ENCODE data around the gene OR51B4. TPM values are rescaled to one million over a fixed set of nuclear protein-coding genes. Genes with fewer than 3 reads are reported as not detected.
"Not testable (repeated sequence)": the region's sequence is repeated elsewhere in the genome, so short reads cannot be mapped to it uniquely, and the experiment has no call there.

OR51B4 gene
- total RNA-seq, 1 donor from 2014 or later: not detected

- intact Hi-C loops (cut with micrococcal nuclease): no loop called here
Measured at GRCh38 chr11:5275369-5276110, 26.2 kb downstream of the OR51B4 start.

GRCh38 chr11:5274395-5274794, 27.4 kb downstream of the OR51B4 start:
- intact Hi-C loops (cut with micrococcal nuclease): no loop called here

- intact Hi-C loops (cut with micrococcal nuclease): no loop called here
Measured at GRCh38 chr11:5272395-5273017, 29.2 kb downstream of the OR51B4 start.

- intact Hi-C loops (cut with micrococcal nuclease): no loop called here
Measured at GRCh38 chr11:5269715-5270147, 32.0 kb downstream of the OR51B4 start, which contains the start of gene HBE1. TSS of gene HBE1 (minus strand) at chr11:5269945. CDS start at chr11:5269890, 55 bp downstream.

DNA sequence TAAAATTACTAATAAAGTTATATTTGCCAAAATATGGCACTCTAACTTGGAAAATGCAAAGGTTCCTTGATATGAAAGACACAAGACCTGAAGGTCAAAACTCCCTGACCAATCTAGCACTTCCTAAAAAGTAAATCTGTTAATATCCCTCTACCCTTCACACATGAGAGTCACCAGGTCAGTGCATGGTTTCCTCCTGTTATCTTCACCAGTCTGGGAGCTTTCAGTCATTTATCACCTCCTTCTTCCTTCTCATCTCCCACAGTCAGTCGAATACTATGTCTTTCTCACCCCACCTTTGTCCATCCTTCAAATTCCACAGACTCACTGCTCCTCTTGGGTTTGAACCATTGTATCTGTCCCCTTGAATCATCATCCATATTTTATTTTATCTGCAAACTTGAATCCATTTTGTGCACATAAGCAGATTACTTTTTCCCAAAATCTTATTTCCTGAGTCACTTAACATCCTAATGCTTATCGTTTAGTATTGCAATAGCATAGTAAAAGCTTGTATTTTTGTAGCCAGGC, 34.6 kb downstream of the OR51B4 start:
- intact Hi-C loops (cut with micrococcal nuclease): no loop called here

GRCh38 chr11:5266609-5267008, 35.1 kb downstream of the OR51B4 start:
- intact Hi-C loops (cut with micrococcal nuclease): no loop called here

- intact Hi-C loops (cut with micrococcal nuclease): no loop called here
Measured at GRCh38 chr11:5265832-5266231, 35.9 kb downstream of the OR51B4 start.

DNA sequence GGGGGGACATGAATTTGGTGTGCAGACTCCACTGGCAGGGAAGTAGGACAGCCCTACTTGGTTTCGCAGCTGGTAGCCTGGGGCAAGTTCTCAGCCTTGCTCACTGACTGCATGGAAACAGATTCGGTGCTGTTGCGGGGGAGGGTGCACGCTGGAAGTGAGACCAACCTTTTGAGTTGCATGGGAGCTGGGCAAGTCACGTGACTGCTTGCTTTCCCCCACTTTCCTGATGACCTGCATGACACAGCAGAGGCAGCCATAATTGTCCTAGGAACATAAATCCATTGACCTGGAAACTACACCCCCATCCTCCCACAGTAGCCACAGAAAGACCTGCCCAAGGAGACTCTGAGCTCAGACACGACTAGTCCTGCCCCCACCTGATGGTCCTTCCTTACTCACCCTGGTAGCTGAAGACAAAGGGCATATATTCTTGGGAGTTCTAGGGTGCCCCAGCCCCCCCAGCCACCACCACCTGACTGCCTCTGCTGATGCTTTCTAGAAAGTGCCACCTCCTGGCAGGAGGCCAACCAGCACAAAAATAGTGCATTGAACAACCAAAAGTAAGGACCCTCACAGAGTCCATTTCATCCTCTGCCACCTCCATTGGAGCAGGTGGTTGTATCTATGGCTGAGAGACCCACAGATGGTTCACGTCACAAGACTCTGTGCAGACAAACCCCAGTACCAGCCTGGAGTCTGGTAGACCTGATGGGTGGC, 43.0 kb downstream of the OR51B4 start:
- intact Hi-C loops (cut with micrococcal nuclease): no loop called here

GRCh38 chr11:5257296-5257695, 44.5 kb downstream of the OR51B4 start:
- intact Hi-C loops (cut with micrococcal nuclease): no loop called here

- intact Hi-C loops (cut with micrococcal nuclease): not testable (repeated sequence)
Measured at GRCh38 chr11:5254646-5255413, 46.9 kb downstream of the OR51B4 start, which contains the start of gene HBG2. TSS of gene HBG2 (minus strand) at chr11:5254781. CDS start at chr11:5254728, 53 bp downstream.

DNA sequence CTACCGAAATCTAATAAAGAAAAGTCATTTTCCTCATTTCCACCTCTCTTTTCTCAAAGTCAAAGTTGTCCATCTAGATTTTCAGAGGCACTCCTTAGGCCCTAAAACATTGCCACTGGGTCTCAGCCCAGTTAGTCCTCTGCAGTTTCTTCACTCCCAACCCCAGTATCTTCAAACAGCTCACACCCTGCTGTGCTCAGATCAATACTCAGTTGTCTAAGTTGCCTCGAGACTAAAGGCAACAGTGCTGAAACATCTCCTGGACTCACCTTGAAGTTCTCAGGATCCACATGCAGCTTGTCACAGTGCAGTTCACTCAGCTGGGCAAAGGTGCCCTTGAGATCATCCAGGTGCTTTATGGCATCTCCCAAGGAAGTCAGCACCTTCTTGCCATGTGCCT, 47.7 kb downstream of the OR51B4 start:
- intact Hi-C loops (cut with micrococcal nuclease): not testable (repeated sequence)

- intact Hi-C loops (cut with micrococcal nuclease): not testable (repeated sequence)
Measured at GRCh38 chr11:5253440-5253839, 48.3 kb downstream of the OR51B4 start.

- intact Hi-C loops (cut with micrococcal nuclease): no loop called here
Measured at GRCh38 chr11:5252919-5253265, 48.9 kb downstream of the OR51B4 start.

DNA sequence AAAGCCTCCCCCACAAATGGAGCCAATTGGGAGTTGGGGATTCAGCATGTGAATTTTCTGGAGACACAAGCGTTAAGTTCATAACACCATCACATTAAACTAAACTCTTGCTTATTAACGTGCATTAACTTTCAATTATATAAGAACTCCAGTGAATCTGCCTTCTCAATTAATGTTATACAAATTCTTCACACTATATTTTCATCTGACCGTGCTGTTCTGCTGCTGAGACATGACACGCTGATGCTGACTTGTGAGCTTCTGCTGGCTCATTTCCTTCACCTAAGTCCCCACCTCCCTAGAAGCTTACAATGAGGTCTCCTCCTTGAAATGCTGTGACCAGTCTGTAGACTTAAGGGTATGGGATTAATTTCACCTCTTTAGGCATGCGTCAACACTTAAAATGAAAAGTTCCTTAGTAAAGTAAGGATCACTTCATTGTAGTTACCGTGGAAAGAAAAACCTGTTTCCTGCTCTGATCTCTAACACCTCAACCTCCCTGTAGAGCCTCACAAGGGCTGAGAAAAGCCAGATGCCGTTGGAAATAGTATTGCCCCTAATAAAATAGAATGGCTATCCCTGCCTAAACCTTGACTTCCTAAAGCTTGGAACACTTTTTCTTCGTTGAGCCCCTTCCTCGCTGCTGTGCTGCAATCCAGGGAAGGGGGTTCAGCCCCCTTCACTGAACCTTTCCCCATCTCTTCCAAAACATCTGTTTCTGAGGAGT, 49.4 kb downstream of the OR51B4 start:
- intact Hi-C loops (cut with micrococcal nuclease): no loop called here

- intact Hi-C loops (cut with micrococcal nuclease): no loop called here
Measured at GRCh38 chr11:5251746-5252145, 50.0 kb downstream of the OR51B4 start.

Other genes with a start within 250 kb of the OR51B4 start
- not detected in 2 replicates for gene OR52E2, start 242.3 kb downstream of the OR51B4 start, total RNA-seq
- gene OR52E1, start 232.4 kb downstream of the OR51B4 start, total RNA-seq: not detected in 2 replicates
- not detected in 2 replicates for gene OR52A5, start 163.6 kb downstream of the OR51B4 start, total RNA-seq
- not detected in 2 replicates for gene OR52A1, start 147.2 kb downstream of the OR51B4 start, total RNA-seq
- gene OR51V1, start 101.3 kb downstream of the OR51B4 start, total RNA-seq: not detected in 2 replicates
- gene HBB, start 74.9 kb downstream of the OR51B4 start, total RNA-seq: not detected in 2 replicates
- gene HBD, start 67.5 kb downstream of the OR51B4 start, total RNA-seq: not detected in 2 replicates
- gene HBG1, start 52.1 kb downstream of the OR51B4 start, total RNA-seq: not detected in 2 replicates
- not detected in 2 replicates for gene HBG2, start 47.2 kb downstream of the OR51B4 start, total RNA-seq
- not detected in 2 replicates for gene HBE1, start 32.0 kb downstream of the OR51B4 start, total RNA-seq
- not detected in 2 replicates for gene OR51B2, start 22.4 kb upstream of the OR51B4 start, total RNA-seq
- not detected in 2 replicates for gene OR51B5, start 41.6 kb upstream of the OR51B4 start, total RNA-seq
- not detected in 2 replicates for gene OR51B6, start 49.6 kb upstream of the OR51B4 start, total RNA-seq
- not detected in 2 replicates for gene OR51M1, start 81.9 kb upstream of the OR51B4 start, total RNA-seq
- gene OR51Q1, start 120.2 kb upstream of the OR51B4 start, total RNA-seq: not detected in 2 replicates
- not detected in 2 replicates for gene OR51I1, start 139.6 kb upstream of the OR51B4 start, total RNA-seq
- gene OR51I2, start 147.4 kb upstream of the OR51B4 start, total RNA-seq: not detected in 2 replicates
- gene OR52D1, start 186.7 kb upstream of the OR51B4 start, total RNA-seq: not detected in 2 replicates
- gene UBQLN3, start 208.0 kb upstream of the OR51B4 start, total RNA-seq: 0.20 TPM in 1 of 2 replicates, not detected in the other
- gene UBQLNL, start 214.8 kb upstream of the OR51B4 start, total RNA-seq: 0.12 and 0.34 TPM in 2 replicates
- 0.20 TPM in 1 of 2 replicates, not detected in the other for gene OR52H1, start 246.6 kb upstream of the OR51B4 start, total RNA-seq